HepG2 (cell line): ENCODE results near the gene CREB3. TPM values are rescaled to one million over a fixed set of nuclear protein-coding genes. Genes with fewer than 3 reads are reported as not detected.

Source experiments
- ATAC-seq: fragments of 200-7000 bp; cut with Tn5 transposase; 3 replicates; pipeline ENCODE4 v1.9.1; 2020; ENCODE audit warnings: mild to moderate bottlenecking, moderate library complexity
- BruUV-seq: library from RNA; stranded (reverse); fragments of 400-500 nt; replicated peaks from 2 replicates; lab custom pipeline; 2021; lab: Mats Ljungman, UMichigan
- CTCF ChIA-PET: fragments of 300-600 bp; formaldehyde crosslinking; extraction: SDS; loops from one replicate; lab custom pipeline; 2021; ENCODE audit warnings: low total read pairs, inconsistent platforms, low intra/inter-chr PET ratio; lab: Yijun Ruan, JAX
- POLR2A ChIA-PET: fragments of 350-600 bp; sonication (Branson Sonifier 250); formaldehyde crosslinking; loops from one replicate; lab custom pipeline; 2020; ENCODE audit warnings: antibody characterized with exemption, inconsistent platforms; lab: Yijun Ruan, JAX
- DNase-seq: peaks from one replicate; pipeline ENCODE4 v3.0.0-alpha.2; 2015; ENCODE audit warnings: low spot score
- FAIRE-seq: peaks from 3 replicates; lab custom pipeline; 2011; peaks lifted over from hg19 to GRCh38; lab: Jason Lieb, UNC
- H2AFZ ChIP-seq: one replicate; pipeline ENCODE4 v1.6.1; 2011; ENCODE audit warnings: low read length, inconsistent platforms
- H3K27ac ChIP-seq: fragments of 300-600 bp; 3 replicates; pipeline ENCODE4 v1.8.0; 2011; ENCODE audit warnings: mixed run types, mild to moderate bottlenecking, mixed read lengths, low read length, inconsistent platforms; ENCODE audit not compliant: insufficient read depth; ENCODE audit errors: extremely low read length
- H3K27me3 ChIP-seq, 2 experiments: fragments of 200-600 bp in 1 of 2; 2 replicates in 1 of 2; 3 replicates in 1 of 2; pipeline versions ENCODE4 v1.6.0 to v1.8.0; 2011; ENCODE audit warnings: low read length in 2 of 2, mild to moderate bottlenecking in 2 of 2, moderate library complexity in 2 of 2, inconsistent platforms in 1 of 2; ENCODE audit not compliant: insufficient read depth in 2 of 2, control insufficient read depth in 1 of 2
- H3K36me3 ChIP-seq, 2 experiments: fragments of 200-600 bp in 1 of 2; replicated peaks in 1 of 2; 2 replicates in 1 of 2; 3 replicates in 1 of 2; pipeline versions ENCODE4 v1.5.1 to v1.8.0; 2011; ENCODE audit warnings: low read length in 2 of 2, inconsistent platforms in 1 of 2; ENCODE audit not compliant: insufficient read depth in 2 of 2, control insufficient read depth in 1 of 2
- H3K4me1 ChIP-seq: 2 replicates; pipeline ENCODE4 v1.5.1; 2012; ENCODE audit warnings: low read length, inconsistent platforms; ENCODE audit not compliant: insufficient read depth
- H3K4me2 ChIP-seq: 2 replicates; pipeline ENCODE4 v1.6.0; 2011; ENCODE audit warnings: low read depth, low read length, inconsistent platforms
- H3K4me3 ChIP-seq, 3 experiments: fragments of 200-600 bp in 1 of 3; sonication (generic), shearing (Covaris generic) in 1 of 3; replicated peaks in 1 of 3; 2 replicates each; pipeline ENCODE4 v1.5.1; 2011 to 2016; ENCODE audit warnings: low read length in 3 of 3, inconsistent platforms in 2 of 3, low read depth in 2 of 3, mild to moderate bottlenecking in 2 of 3, control low read depth in 1 of 3, mixed read lengths in 1 of 3; ENCODE audit not compliant: insufficient read depth in 1 of 3
- H3K79me2 ChIP-seq: one replicate; pipeline ENCODE4 v1.6.1; 2011; ENCODE audit warnings: low read length, inconsistent platforms; ENCODE audit not compliant: insufficient read depth
- H3K9ac ChIP-seq: 2 replicates; pipeline ENCODE4 v1.6.0; 2011; ENCODE audit warnings: mild to moderate bottlenecking, low read depth, low read length, inconsistent platforms; ENCODE audit not compliant: insufficient read depth
- H3K9me3 ChIP-seq: 2 replicates; pipeline ENCODE4 v1.5.1; 2012; ENCODE audit warnings: mild to moderate bottlenecking, low read length
- H4K20me1 ChIP-seq: 2 replicates; pipeline ENCODE4 v1.6.0; 2011; ENCODE audit warnings: inconsistent platforms, mild to moderate bottlenecking, low read length, moderate library complexity; ENCODE audit not compliant: insufficient read depth
- AHR ChIP-seq: IDR thresholded peaks from 2 replicates; pipeline ENCODE4 v1.6.1; 2018; ENCODE audit warnings: missing genetic modification reagents, missing compliant biosample characterization
- EP300 ChIP-seq, 3 experiments: sonication (generic) in 1 of 3; formaldehyde crosslinking in 1 of 3; IDR thresholded peaks; 2 replicates each; pipeline versions ENCODE4 v1.5.1 to v1.6.1; 2011 to 2020; ENCODE audit warnings: low read depth in 2 of 3, low read length in 2 of 3, borderline replicate concordance in 1 of 3, improper control_type of control experiment in 1 of 3, mild to moderate bottlenecking in 1 of 3, missing genetic modification reagents in 1 of 3, moderate library complexity in 1 of 3
- HCFC1 ChIP-seq: fragments of 150-350 bp; IDR thresholded peaks from 2 replicates; pipeline ENCODE4 v1.6.1; 2014; ENCODE audit warnings: low read depth, low read length
- MTF2 ChIP-seq: sonication (generic); formaldehyde crosslinking; IDR thresholded peaks from 2 replicates; pipeline ENCODE4 v1.5.0; 2020; ENCODE audit warnings: missing genetic modification reagents, borderline replicate concordance
- NPAS2 ChIP-seq: sonication (generic); formaldehyde crosslinking; IDR thresholded peaks from 2 replicates; pipeline ENCODE4 v1.8.0; 2022; ENCODE audit warnings: mild to moderate bottlenecking, missing genetic modification reagents, borderline replicate concordance
- SAP130 ChIP-seq: IDR thresholded peaks from 2 replicates; pipeline ENCODE4 v1.6.1; 2016; ENCODE audit warnings: low read depth
- TBX2 ChIP-seq: sonication (generic); formaldehyde crosslinking; IDR thresholded peaks from 2 replicates; pipeline ENCODE4 v1.5.0; 2020; ENCODE audit warnings: missing genetic modification reagents, mild to moderate bottlenecking, borderline replicate concordance
- TCF7L2 ChIP-seq: IDR thresholded peaks from 2 replicates; pipeline ENCODE4 v1.6.1; 2011; ENCODE audit warnings: mild to moderate bottlenecking, low read depth, low read length, moderate library complexity
- TOE1 ChIP-seq: sonication (generic); formaldehyde crosslinking; IDR thresholded peaks from 2 replicates; pipeline ENCODE4 v1.4.0; 2020; ENCODE audit warnings: mild to moderate bottlenecking, missing genetic modification reagents
- ZFYVE20 ChIP-seq: sonication (generic); formaldehyde crosslinking; IDR thresholded peaks from 2 replicates; pipeline ENCODE4 v1.8.0; 2023; ENCODE audit warnings: low read depth, mild to moderate bottlenecking, moderate library complexity, missing genetic modification reagents, borderline replicate concordance
- ZNF337 ChIP-seq: sonication (generic); formaldehyde crosslinking; IDR thresholded peaks from 2 replicates; pipeline ENCODE4 v1.5.1; 2020; ENCODE audit warnings: missing genetic modification reagents, low read depth, mild to moderate bottlenecking, borderline replicate concordance
- ZNF354B ChIP-seq: sonication (generic); formaldehyde crosslinking; IDR thresholded peaks from 2 replicates; pipeline ENCODE4 v1.8.0; 2022; ENCODE audit warnings: mild to moderate bottlenecking, missing genetic modification reagents
- ZNF382 ChIP-seq: sonication (generic); formaldehyde crosslinking; IDR thresholded peaks from 2 replicates; pipeline ENCODE4 v1.5.0; 2020; ENCODE audit warnings: missing genetic modification reagents, mild to moderate bottlenecking, borderline replicate concordance
- ZNF451 ChIP-seq: sonication (generic); formaldehyde crosslinking; IDR thresholded peaks from 2 replicates; pipeline ENCODE4 v1.5.0; 2020; ENCODE audit warnings: mild to moderate bottlenecking, missing genetic modification reagents
- ZNF672 ChIP-seq: sonication (generic); formaldehyde crosslinking; IDR thresholded peaks from 2 replicates; pipeline ENCODE4 v1.8.1; 2022; ENCODE audit warnings: missing genetic modification reagents
- ZNF879 ChIP-seq: sonication (generic); formaldehyde crosslinking; IDR thresholded peaks from 2 replicates; pipeline ENCODE4 v1.8.1; 2023; ENCODE audit warnings: missing genetic modification reagents
- WGBS: methylation state at CpG from one replicate; pipeline ENCODE4 v1.1.6; 2017; ENCODE audit warnings: low lambda C conversion rate; 5-methylcytosine and 5-hydroxymethylcytosine counted together
- in situ Hi-C: cut with HindIII; loops from 2 replicates; pipeline ENCODE4 v1.10.0; 2017; ENCODE audit warnings: low pct_unique_long_range_greater_than_20kb; ENCODE audit not compliant: extremely low pct_ligation_motif_present
- intact Hi-C: fragments of 100-400 bp; cut with micrococcal nuclease; formaldehyde crosslinking; loops from one replicate; pipeline ENCODE4 v1.10.0; 2022; ENCODE audit not compliant: unreplicated experiment
- polyA plus RNA-seq, 8 experiments: library from polyadenylated mRNA; depleted of rRNA in 3 of 8; stranded (reverse) in 7 of 8; unstranded in 1 of 8; fragments of >200 nt; fragmentation: Illumina TruSeq in 4 of 8; extraction: Trizol in 4 of 8; gene quantifications; 2 replicates each; pipeline versions ENCODE4 v1.2.1 to v1.2.3, GENCODE V29; 2011 to 2016; ENCODE audit warnings: low read depth in 4 of 8, missing spikeins in 1 of 8, mixed read lengths in 1 of 8; ENCODE audit not compliant: insufficient read depth in 1 of 8
- total RNA-seq, 5 experiments: library from RNA; depleted of rRNA; stranded (reverse); fragments of >200 nt; fragmentation: Illumina TruSeq; extraction: Trizol; gene quantifications; 2 replicates each; pipeline ENCODE4 v1.2.3, GENCODE V29; 2016; ENCODE audit warnings: low read depth in 1 of 5
- TF ChIP-seq, protein P1 (sequence below): sonication (generic); formaldehyde crosslinking; IDR thresholded peaks from 2 replicates; pipeline ENCODE4 v1.5.0; 2020; ENCODE audit warnings: mild to moderate bottlenecking, missing genetic modification reagents, borderline replicate concordance

CREB3 gene
- total and polyA plus RNA-seq, 2 of the 13 experiments (the other 11 are each of a cell fraction or from before 2014, with no cell fraction given): 11.1 to 34.2 TPM

DNA sequence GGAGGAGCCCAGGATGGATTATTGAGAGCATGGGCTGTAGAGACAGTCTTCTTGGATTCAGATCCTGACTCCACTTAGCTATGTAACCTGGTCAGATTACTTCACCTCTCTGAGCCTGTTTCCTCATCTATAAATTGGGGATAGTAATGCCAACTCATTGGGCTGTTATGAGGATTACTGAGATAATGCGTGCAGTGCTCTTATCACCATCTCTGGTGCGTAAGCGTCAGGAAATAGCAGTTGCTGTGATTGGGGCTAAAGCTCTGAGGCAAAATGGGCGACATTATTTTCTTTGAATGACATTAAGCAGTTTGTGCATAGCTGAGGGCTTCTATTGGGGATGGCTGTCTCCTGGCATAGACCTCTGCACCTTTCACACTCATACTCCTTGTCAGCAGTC is 22.6 kb downstream of the CREB3 start:
- Histone ChIP-seq H3K4me1 (peaks cover 31% of the 10 kb centered on the region), H3K79me2 (peaks cover 24% of the 10 kb centered on the region), H3K36me3 (peaks cover 8 to 30% of the 10 kb centered on the region in 2 experiments), H3K4me2 (no peak overlapping the region), H3K4me3 (no peak overlapping the region), H3K9me3 (no peaks in the 10 kb centered on the region), H3K27me3 (no peaks in the 10 kb centered on the region; a peak in 1 of 5 replicates), H3K9ac (no peak overlapping the region), H3K27ac (no peak overlapping the region), H4K20me1 (no peaks in the 10 kb centered on the region), H2AFZ (no peak overlapping the region)
- 100% methylated on average over 4 of the region's 4 CpGs for WGBS
- no peak for DNase-seq
- no peak for FAIRE-seq
- intact Hi-C loops: no loop called here
- ATAC-seq: no peak
- BruUV-seq: no TSS peak
- in situ Hi-C loops: no loop called here
- POLR2A ChIA-PET: no interaction called here
- CTCF ChIA-PET: no interaction called here
- TF ChIP-seq SAP130 (CRISPR knock-in tag): no peak
- TF ChIP-seq TOE1 (CRISPR knock-in tag): no peak
- TF ChIP-seq ZNF337 (CRISPR knock-in tag): no peak
- TF ChIP-seq EP300 (IDR thresholded peaks at IDR 0.05; ENCODE audit: low read depth in 2 of 2, low read length in 2 of 2): no peak
- TF ChIP-seq EP300 (CRISPR knock-in tag; IDR thresholded peaks at IDR 0.05; ENCODE audit: borderline replicate concordance): no peak
- TF ChIP-seq NPAS2: no peak
- no peak for TF ChIP-seq AHR (CRISPR knock-in tag)
- no peak for TF ChIP-seq HCFC1
- TF ChIP-seq, protein P1, sequence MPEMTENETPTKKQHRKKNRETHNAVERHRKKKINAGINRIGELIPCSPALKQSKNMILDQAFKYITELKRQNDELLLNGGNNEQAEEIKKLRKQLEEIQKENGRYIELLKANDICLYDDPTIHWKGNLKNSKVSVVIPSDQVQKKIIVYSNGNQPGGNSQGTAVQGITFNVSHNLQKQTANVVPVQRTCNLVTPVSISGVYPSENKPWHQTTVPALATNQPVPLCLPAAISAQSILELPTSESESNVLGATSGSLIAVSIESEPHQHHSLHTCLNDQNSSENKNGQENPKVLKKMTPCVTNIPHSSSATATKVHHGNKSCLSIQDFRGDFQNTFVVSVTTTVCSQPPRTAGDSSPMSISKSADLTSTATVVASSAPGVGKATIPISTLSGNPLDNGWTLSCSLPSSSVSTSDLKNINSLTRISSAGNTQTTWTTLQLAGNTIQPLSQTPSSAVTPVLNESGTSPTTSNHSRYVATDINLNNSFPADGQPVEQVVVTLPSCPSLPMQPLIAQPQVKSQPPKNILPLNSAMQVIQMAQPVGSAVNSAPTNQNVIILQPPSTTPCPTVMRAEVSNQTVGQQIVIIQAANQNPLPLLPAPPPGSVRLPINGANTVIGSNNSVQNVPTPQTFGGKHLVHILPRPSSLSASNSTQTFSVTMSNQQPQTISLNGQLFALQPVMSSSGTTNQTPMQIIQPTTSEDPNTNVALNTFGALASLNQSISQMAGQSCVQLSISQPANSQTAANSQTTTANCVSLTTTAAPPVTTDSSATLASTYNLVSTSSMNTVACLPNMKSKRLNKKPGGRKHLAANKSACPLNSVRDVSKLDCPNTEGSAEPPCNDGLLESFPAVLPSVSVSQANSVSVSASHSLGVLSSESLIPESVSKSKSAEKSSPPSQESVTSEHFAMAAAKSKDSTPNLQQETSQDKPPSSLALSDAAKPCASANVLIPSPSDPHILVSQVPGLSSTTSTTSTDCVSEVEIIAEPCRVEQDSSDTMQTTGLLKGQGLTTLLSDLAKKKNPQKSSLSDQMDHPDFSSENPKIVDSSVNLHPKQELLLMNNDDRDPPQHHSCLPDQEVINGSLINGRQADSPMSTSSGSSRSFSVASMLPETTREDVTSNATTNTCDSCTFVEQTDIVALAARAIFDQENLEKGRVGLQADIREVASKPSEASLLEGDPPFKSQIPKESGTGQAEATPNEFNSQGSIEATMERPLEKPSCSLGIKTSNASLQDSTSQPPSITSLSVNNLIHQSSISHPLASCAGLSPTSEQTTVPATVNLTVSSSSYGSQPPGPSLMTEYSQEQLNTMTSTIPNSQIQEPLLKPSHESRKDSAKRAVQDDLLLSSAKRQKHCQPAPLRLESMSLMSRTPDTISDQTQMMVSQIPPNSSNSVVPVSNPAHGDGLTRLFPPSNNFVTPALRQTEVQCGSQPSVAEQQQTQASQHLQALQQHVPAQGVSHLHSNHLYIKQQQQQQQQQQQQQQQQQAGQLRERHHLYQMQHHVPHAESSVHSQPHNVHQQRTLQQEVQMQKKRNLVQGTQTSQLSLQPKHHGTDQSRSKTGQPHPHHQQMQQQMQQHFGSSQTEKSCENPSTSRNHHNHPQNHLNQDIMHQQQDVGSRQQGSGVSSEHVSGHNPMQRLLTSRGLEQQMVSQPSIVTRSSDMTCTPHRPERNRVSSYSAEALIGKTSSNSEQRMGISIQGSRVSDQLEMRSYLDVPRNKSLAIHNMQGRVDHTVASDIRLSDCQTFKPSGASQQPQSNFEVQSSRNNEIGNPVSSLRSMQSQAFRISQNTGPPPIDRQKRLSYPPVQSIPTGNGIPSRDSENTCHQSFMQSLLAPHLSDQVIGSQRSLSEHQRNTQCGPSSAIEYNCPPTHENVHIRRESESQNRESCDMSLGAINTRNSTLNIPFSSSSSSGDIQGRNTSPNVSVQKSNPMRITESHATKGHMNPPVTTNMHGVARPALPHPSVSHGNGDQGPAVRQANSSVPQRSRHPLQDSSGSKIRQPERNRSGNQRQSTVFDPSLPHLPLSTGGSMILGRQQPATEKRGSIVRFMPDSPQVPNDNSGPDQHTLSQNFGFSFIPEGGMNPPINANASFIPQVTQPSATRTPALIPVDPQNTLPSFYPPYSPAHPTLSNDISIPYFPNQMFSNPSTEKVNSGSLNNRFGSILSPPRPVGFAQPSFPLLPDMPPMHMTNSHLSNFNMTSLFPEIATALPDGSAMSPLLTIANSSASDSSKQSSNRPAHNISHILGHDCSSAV: no peak
- no peak for TF ChIP-seq ZNF382 (CRISPR knock-in tag)
- TF ChIP-seq ZNF672 (CRISPR knock-in tag): no peak
- TF ChIP-seq TCF7L2: no peak
- no peak for TF ChIP-seq ZNF451
- TF ChIP-seq TBX2 (CRISPR knock-in tag): no peak
- no peak for TF ChIP-seq ZFYVE20 (CRISPR knock-in tag)
- no peak for TF ChIP-seq MTF2 (CRISPR knock-in tag)
- TF ChIP-seq ZNF354B (CRISPR knock-in tag): no peak
- no peak for TF ChIP-seq ZNF879 (CRISPR knock-in tag)
